WERI-Rb-1 (cell line): ENCODE results near the gene VTI1A.

Experiments used
- DNase-seq: peaks from one replicate; pipeline ENCODE4 v3.0.0-alpha.2; 2020
- H3K27ac ChIP-seq: fragments of 250-450 bp; sonication (Bioruptor Pico); 2 replicates; pipeline ENCODE4 v1.5.1; 2020; ENCODE audit warnings: mild to moderate bottlenecking, moderate library complexity
- H3K27me3 ChIP-seq: fragments of 250-450 bp; sonication (Bioruptor Pico); 2 replicates; pipeline ENCODE4 v1.5.1; 2021; ENCODE audit warnings: mild to moderate bottlenecking, low read depth, moderate library complexity; ENCODE audit not compliant: insufficient read depth, severe bottlenecking
- H3K36me3 ChIP-seq: fragments of 250-450 bp; sonication (Bioruptor Pico); 2 replicates; pipeline ENCODE4 v1.5.1; 2020; ENCODE audit warnings: mild to moderate bottlenecking, moderate library complexity
- H3K4me3 ChIP-seq: 2 replicates; pipeline ENCODE4 v1.5.1; 2011; ENCODE audit warnings: low read depth, mild to moderate bottlenecking, control low read depth, low read length
- H3K9me3 ChIP-seq: fragments of 250-450 bp; sonication (Bioruptor Pico); 2 replicates; pipeline ENCODE4 v1.5.1; 2021; ENCODE audit warnings: mild to moderate bottlenecking, moderate library complexity; ENCODE audit not compliant: severe bottlenecking
- CTCF ChIP-seq: IDR thresholded peaks from 2 replicates; pipeline ENCODE4 v1.5.1; 2011; ENCODE audit warnings: low read depth, mild to moderate bottlenecking, control low read depth, inconsistent platforms, low read length

VTI1A gene

DNA sequence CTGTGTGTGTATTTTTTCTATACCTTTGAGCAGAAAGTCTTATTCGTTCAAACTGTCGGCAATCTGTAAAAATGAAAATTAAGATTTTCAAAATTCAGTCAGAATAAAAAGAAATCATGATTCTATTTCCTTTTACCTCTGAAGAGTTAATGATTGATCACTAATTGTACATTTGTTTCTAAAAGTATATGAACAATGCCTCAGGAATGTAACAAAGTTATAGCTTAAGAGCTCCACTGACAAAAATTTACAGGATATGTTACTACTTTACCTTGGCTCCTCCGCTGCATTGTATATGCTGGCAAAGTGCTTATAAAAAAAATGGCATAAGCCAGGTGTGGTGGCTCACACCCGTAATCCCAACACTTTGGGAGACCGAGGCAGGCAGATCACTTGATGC lies 225.7 kb downstream of the VTI1A start:
- no peaks in the 10 kb centered on the region for H3K27me3 ChIP-seq
- no peak for DNase-seq
- no peak overlapping the region for H3K4me3 ChIP-seq
- no peak overlapping the region for H3K27ac ChIP-seq
- H3K9me3 ChIP-seq, result no peaks in the 10 kb centered on the region
- TF ChIP-seq CTCF, result no peak
- H3K36me3 ChIP-seq, result no peaks in the 10 kb centered on the region

DNA sequence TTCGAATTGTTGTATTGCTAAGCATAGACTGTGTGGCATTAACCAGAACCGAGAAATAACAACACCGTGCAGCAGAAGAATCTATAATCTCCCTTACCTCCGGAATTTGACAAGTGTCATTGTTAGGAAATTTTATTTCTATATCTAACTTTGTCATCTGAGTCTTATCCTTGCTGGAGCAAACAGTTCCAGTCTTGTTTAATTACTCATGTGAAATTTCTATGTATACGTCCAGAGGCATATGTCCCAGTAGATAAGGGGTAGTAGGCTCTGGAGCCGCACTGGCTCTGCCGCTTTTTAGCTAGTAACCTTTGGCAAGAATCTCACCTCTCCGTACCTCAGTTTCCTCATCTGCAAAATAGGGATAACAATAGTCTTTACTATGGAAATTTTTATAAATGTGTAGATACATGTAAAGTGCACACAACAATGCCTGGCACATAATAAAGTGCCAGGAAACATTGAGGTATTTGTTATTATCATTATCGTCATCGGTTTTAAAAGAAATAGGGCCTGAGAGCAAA lies 228.6 kb downstream of the VTI1A start:
- Histone ChIP-seq H3K9me3 (no peaks in the 10 kb centered on the region), H3K27ac (no peak overlapping the region), H3K27me3 (no peaks in the 10 kb centered on the region), H3K4me3 (no peak overlapping the region), H3K36me3 (no peaks in the 10 kb centered on the region)
- TF ChIP-seq CTCF, result no peak
- no peak for DNase-seq

DNA sequence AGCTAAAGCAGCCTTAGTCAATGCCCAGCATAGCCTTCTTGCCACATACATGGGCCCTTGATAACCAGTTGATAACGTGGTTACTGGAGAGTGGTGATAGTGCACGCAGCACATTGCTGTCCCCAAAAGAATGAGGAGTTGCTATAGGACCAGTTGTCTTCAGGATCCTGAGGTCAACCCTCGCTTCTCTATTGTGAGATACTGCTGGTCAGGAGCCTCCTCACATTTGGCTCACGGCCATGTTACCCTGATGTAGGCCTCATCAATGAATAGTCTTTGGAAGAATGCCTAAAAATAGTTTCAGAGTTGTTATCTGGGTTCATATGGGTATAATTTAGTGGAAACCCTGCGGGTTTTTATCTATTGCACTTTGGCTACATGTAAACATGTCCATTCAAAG lies 230.7 kb downstream of the VTI1A start:
- DNase-seq, result no peak
- Histone ChIP-seq H3K27me3 (no peaks in the 10 kb centered on the region), H3K9me3 (no peaks in the 10 kb centered on the region), H3K36me3 (no peaks in the 10 kb centered on the region), H3K27ac (no peak overlapping the region), H3K4me3 (no peak overlapping the region)
- no peak for TF ChIP-seq CTCF

DNA sequence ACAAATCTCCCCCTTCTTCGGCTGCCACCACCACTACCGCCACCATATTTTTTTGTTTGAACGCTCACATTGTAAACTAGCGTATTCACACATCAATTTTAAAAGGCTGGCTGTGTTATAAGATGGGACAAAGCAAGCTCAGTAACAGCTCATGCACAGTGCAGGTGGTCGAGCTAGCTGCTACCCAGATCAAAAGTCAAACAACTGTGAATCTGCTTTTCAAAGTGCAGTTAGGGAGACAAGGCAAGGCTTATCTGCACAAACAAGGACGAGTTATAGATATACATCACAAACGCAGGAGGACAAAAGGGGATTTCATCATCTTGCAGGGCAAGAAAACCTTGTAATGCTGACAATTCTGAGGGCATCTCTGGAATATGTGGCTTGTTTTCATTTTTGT lies 231.6 kb downstream of the VTI1A start:
- DNase-seq, result no peak
- Histone ChIP-seq H3K9me3 (no peaks in the 10 kb centered on the region), H3K27ac (no peak overlapping the region), H3K36me3 (no peaks in the 10 kb centered on the region), H3K27me3 (no peaks in the 10 kb centered on the region), H3K4me3 (no peak overlapping the region)
- TF ChIP-seq CTCF, result no peak

- H3K4me3 ChIP-seq, result no peak overlapping the region
- TF ChIP-seq CTCF, result no peak
These were observed 232.0 kb downstream of the VTI1A start for GRCh38 chr10:112678987-112679386.

GRCh38 chr10:112679392-112679791 lies 232.4 kb downstream of the VTI1A start:
- DNase-seq, result no peak
- H3K27me3 ChIP-seq, result no peaks in the 10 kb centered on the region
- no peak overlapping the region for H3K27ac ChIP-seq
- no peaks in the 10 kb centered on the region for H3K9me3 ChIP-seq
- H3K4me3 ChIP-seq, result no peak overlapping the region
- TF ChIP-seq CTCF, result no peak
- no peaks in the 10 kb centered on the region for H3K36me3 ChIP-seq

More at GRCh38 chr10:112678987-112679386, 232.0 kb downstream of the VTI1A start:
- Histone ChIP-seq H3K36me3 (no peaks in the 10 kb centered on the region), H3K9me3 (no peaks in the 10 kb centered on the region), H3K27me3 (no peaks in the 10 kb centered on the region), H3K27ac (no peak overlapping the region)
- DNase-seq, result no peak
